GM23338 (cell line): ENCODE measurements around the gene CSPG5. TPM values are rescaled to one million over a fixed set of nuclear protein-coding genes. Genes with fewer than 3 reads are reported as not detected.

Experiments used
- ATAC-seq: fragments of 200-7000 bp; cut with Tn5 transposase; 3 replicates; pipeline ENCODE4 v1.9.1; 2020
- DNase-seq: peaks from one replicate; pipeline ENCODE4 v3.0.0-alpha.2; 2015; ENCODE audit warnings: low spot score
- H2AFZ ChIP-seq: fragments of 200-600 bp; sonication (generic); 2 replicates; pipeline ENCODE4 v1.8.0; 2016; ENCODE audit warnings: antibody characterized with exemption, mild to moderate bottlenecking, moderate library complexity
- H3F3A ChIP-seq: fragments of 200-600 bp; sonication (generic); replicated peaks from 2 replicates; pipeline ENCODE4 v1.8.0; 2017; ENCODE audit warnings: antibody characterized with exemption, mixed run types, low read depth
- H3K27ac ChIP-seq: fragments of 200-600 bp; sonication (generic); 2 replicates; pipeline ENCODE4 v1.6.1; 2016; ENCODE audit warnings: low read depth
- H3K27me3 ChIP-seq: fragments of 200-600 bp; sonication (generic); 2 replicates; pipeline ENCODE4 v1.8.0; 2016; ENCODE audit warnings: mild to moderate bottlenecking, mixed run types, moderate library complexity; ENCODE audit not compliant: insufficient read depth
- H3K36me3 ChIP-seq: fragments of 200-600 bp; sonication (generic); 2 replicates; pipeline ENCODE4 v1.8.0; 2016; ENCODE audit warnings: mild to moderate bottlenecking; ENCODE audit not compliant: insufficient read depth
- H3K4me1 ChIP-seq: fragments of 200-600 bp; sonication (generic); 2 replicates; pipeline ENCODE4 v1.8.0; 2016; ENCODE audit warnings: mild to moderate bottlenecking, moderate library complexity; ENCODE audit not compliant: insufficient read depth
- H3K4me2 ChIP-seq: fragments of 200-600 bp; sonication (generic); 2 replicates; pipeline ENCODE4 v1.7.1; 2017; ENCODE audit warnings: mixed run types
- H3K4me3 ChIP-seq: fragments of 200-600 bp; sonication (generic); 2 replicates; pipeline ENCODE4 v1.6.1; 2016; ENCODE audit warnings: mixed run types
- H3K79me2 ChIP-seq: fragments of 200-600 bp; sonication (generic); replicated peaks from 2 replicates; pipeline ENCODE4 v1.8.0; 2017; ENCODE audit warnings: mild to moderate bottlenecking; ENCODE audit not compliant: insufficient read depth
- H3K9me2 ChIP-seq: fragments of 200-600 bp; sonication (generic); 2 replicates; pipeline ENCODE4 v1.8.0; 2017; ENCODE audit not compliant: insufficient read depth
- H4K20me1 ChIP-seq: fragments of 200-600 bp; sonication (generic); replicated peaks from 2 replicates; pipeline ENCODE4 v1.8.0; 2017; ENCODE audit warnings: mild to moderate bottlenecking; ENCODE audit not compliant: insufficient read depth
- H3K27ac Mint-ChIP-seq: 2 replicates; pipeline ENCODE4 v1.8.0; 2020; ENCODE audit warnings: inconsistent platforms, mild to moderate bottlenecking, moderate library complexity, mixed read lengths
- H3K27me3 Mint-ChIP-seq: 3 replicates; pipeline ENCODE4 v1.8.0; 2022; ENCODE audit warnings: low read depth, mild to moderate bottlenecking, moderate library complexity, mixed read lengths, inconsistent platforms; ENCODE audit not compliant: insufficient read depth, poor library complexity
- H3K36me3 Mint-ChIP-seq: 3 replicates; pipeline ENCODE4 v1.8.0; 2021; ENCODE audit warnings: low read depth, mild to moderate bottlenecking, inconsistent platforms, moderate library complexity, mixed read lengths
- H3K4me1 Mint-ChIP-seq: 3 replicates; pipeline ENCODE4 v1.8.0; 2020; ENCODE audit warnings: mild to moderate bottlenecking, inconsistent platforms, mixed read lengths
- H3K4me3 Mint-ChIP-seq: 3 replicates; pipeline ENCODE4 v1.8.0; 2021; ENCODE audit warnings: moderate library complexity, mild to moderate bottlenecking, inconsistent platforms, mixed read lengths
- H3K9me3 Mint-ChIP-seq: 3 replicates; pipeline ENCODE4 v1.8.0; 2020; ENCODE audit warnings: moderate library complexity, mild to moderate bottlenecking, inconsistent platforms, mixed read lengths
- CREB1 ChIP-seq: fragments of 250-450 bp; sonication (Bioruptor Pico); IDR thresholded peaks from 2 replicates; pipeline ENCODE4 v1.5.0; 2020; ENCODE audit warnings: low read depth, mild to moderate bottlenecking, moderate library complexity
- EZH2 ChIP-seq: fragments of 200-600 bp; sonication (generic); IDR thresholded peaks from one replicate; pipeline ENCODE4 v1.8.0; 2017; ENCODE audit warnings: antibody characterized with exemption, mild to moderate bottlenecking, low read depth; ENCODE audit not compliant: unreplicated experiment
- JUNB ChIP-seq: IDR thresholded peaks from one replicate; pipeline ENCODE4 v1.6.1; 2016; ENCODE audit warnings: antibody characterized with exemption; ENCODE audit not compliant: unreplicated experiment
- NANOG ChIP-seq: IDR thresholded peaks from 2 replicates; pipeline ENCODE4 v1.6.1; 2016; ENCODE audit warnings: antibody characterized with exemption, borderline replicate concordance
- POLR2AphosphoS5 ChIP-seq: IDR thresholded peaks from 2 replicates; pipeline ENCODE4 v1.6.1; 2016; ENCODE audit warnings: antibody characterized with exemption, low read depth
- REST ChIP-seq: IDR thresholded peaks from one replicate; pipeline ENCODE4 v1.6.1; 2018; ENCODE audit warnings: antibody characterized with exemption; ENCODE audit not compliant: unreplicated experiment
- STAT1 ChIP-seq: IDR thresholded peaks from one replicate; pipeline ENCODE4 v1.6.1; 2016; ENCODE audit warnings: antibody characterized with exemption; ENCODE audit not compliant: unreplicated experiment
- ZNF114 ChIP-seq: fragments of 250-450 bp; sonication (Bioruptor Pico); IDR thresholded peaks from 2 replicates; pipeline ENCODE4 v1.5.0; 2020; ENCODE audit warnings: mild to moderate bottlenecking, moderate library complexity
- ZNF331 ChIP-seq: fragments of 250-450 bp; sonication (Bioruptor Pico); IDR thresholded peaks from 2 replicates; pipeline ENCODE4 v1.5.0; 2020; ENCODE audit warnings: low read depth, mild to moderate bottlenecking, moderate library complexity
- polyA plus RNA-seq: library from polyadenylated mRNA; unstranded; fragments of >200 nt; fragmentation: Nextera tagmentation; extraction: Ambion mirVana; gene quantifications from 2 replicates; pipeline ENCODE4 v1.2.1, GENCODE V29; 2016
- total RNA-seq: library from RNA; depleted of rRNA; stranded (reverse); fragments of >200 nt; shearing (Covaris generic); gene quantifications from 2 replicates; pipeline ENCODE4 v1.2.3, GENCODE V29; 2014
- TF ChIP-seq, protein P1 (sequence below): IDR thresholded peaks from 2 replicates; pipeline ENCODE4 v1.6.1; 2016; ENCODE audit warnings: antibody characterized with exemption

CSPG5 gene
- total and polyA plus RNA-seq, 2 experiments from 2014 or later: 0.86 to 4.3 TPM

DNA sequence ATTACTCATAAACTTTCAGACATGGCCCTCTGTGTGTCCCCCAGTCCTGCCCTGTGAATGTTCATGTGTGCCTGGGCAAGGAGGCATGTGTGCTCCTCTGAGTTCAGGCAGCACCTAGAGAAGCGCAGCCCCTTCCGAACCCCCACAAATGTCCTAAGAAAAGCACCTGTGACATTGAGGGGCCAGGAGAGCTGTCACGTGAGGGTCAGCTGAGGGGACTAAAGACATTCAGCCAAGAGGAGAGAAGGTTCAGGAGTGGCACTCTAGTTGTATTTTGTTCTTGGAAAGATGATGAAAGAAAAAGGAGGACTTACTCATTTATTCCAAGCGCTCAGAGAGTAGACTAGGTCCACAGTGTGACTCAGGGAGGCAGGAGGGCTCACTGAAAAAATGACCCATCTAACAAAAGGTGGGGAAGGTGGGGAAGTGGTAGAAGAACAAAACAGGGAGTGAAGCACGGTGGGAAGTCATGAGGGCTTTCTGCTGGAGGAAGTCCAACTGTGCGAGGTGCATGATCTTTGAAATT, 37.0 kb downstream of the CSPG5 start:
- H3K27ac Mint-ChIP-seq: no peak overlapping the region

DNA sequence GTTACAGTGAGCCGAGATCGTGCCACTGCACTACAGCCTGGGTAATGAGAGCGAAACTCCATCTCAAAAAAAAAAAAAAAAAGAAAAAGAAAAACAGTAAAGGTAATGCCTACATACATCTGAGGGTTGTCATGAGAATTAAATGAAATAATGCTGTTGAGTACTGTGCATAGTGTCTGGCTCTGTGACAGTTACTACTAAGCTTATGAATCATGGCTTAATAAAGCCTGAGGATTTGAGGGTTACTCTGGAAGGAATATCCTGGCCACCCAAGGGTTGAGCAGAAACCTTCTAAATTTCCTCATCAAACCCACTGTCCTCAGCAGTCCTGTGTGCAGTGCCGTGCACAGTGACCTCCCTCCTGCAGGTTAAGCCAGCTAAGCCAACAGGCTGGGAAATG, 38.4 kb downstream of the CSPG5 start:
- H3K36me3 Mint-ChIP-seq: no peaks in the 10 kb centered on the region
- Histone ChIP-seq H3K4me1 (no peaks in the 10 kb centered on the region), H2AFZ (no peak overlapping the region), H3K4me2 (no peak overlapping the region), H3K79me2 (no peaks in the 10 kb centered on the region), H4K20me1 (no peaks in the 10 kb centered on the region), H3K9me2 (no peaks in the 10 kb centered on the region), H3F3A (no peaks in the 10 kb centered on the region), H3K36me3 (no peaks in the 10 kb centered on the region), H3K4me3 (no peak overlapping the region), H3K27me3 (no peaks in the 10 kb centered on the region), H3K27ac (no peak overlapping the region)
- peaks cover 8% of the 10 kb centered on the region for H3K27me3 Mint-ChIP-seq
- ATAC-seq: no peak
- peaks cover 3% of the 10 kb centered on the region; the same call in 2 of the 3 replicates for H3K4me1 Mint-ChIP-seq
- H3K4me3 Mint-ChIP-seq: no peak overlapping the region
- DNase-seq: no peak
- H3K9me3 Mint-ChIP-seq: peaks cover 3% of the 10 kb centered on the region; the same call in 1 of the 3 replicates
- H3K27ac Mint-ChIP-seq: no peak overlapping the region
- TF ChIP-seq REST: no peak
- TF ChIP-seq EZH2: no peak
- no peak for TF ChIP-seq STAT1
- TF ChIP-seq CREB1 (CRISPR knock-in tag): no peak
- TF ChIP-seq ZNF331 (CRISPR knock-in tag): no peak

More for the DNA sequence above, 37.0 kb downstream of the CSPG5 start:
- no peaks in the 10 kb centered on the region for H3K36me3 Mint-ChIP-seq
- Histone ChIP-seq H3K9me2 (no peaks in the 10 kb centered on the region), H3K4me3 (no peak overlapping the region), H3K4me2 (no peak overlapping the region), H3K36me3 (no peaks in the 10 kb centered on the region), H3F3A (no peaks in the 10 kb centered on the region), H3K27ac (no peak overlapping the region), H4K20me1 (no peaks in the 10 kb centered on the region), H3K27me3 (no peaks in the 10 kb centered on the region), H2AFZ (peak overlapping the region; percentile 38; the same call in 1 of the 2 replicates), H3K79me2 (no peaks in the 10 kb centered on the region), H3K4me1 (no peaks in the 10 kb centered on the region)
- H3K27me3 Mint-ChIP-seq: peaks cover 9% of the 10 kb centered on the region
- H3K4me1 Mint-ChIP-seq: peaks cover 3% of the 10 kb centered on the region; the same call in 2 of the 3 replicates
- no peak for ATAC-seq
- DNase-seq: no peak
- H3K4me3 Mint-ChIP-seq: no peak overlapping the region
- no peak for TF ChIP-seq ZNF114 (CRISPR knock-in tag)
- TF ChIP-seq JUNB: no peak
- TF ChIP-seq, protein P1, sequence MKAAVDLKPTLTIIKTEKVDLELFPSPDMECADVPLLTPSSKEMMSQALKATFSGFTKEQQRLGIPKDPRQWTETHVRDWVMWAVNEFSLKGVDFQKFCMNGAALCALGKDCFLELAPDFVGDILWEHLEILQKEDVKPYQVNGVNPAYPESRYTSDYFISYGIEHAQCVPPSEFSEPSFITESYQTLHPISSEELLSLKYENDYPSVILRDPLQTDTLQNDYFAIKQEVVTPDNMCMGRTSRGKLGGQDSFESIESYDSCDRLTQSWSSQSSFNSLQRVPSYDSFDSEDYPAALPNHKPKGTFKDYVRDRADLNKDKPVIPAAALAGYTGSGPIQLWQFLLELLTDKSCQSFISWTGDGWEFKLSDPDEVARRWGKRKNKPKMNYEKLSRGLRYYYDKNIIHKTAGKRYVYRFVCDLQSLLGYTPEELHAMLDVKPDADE: no peak
- TF ChIP-seq CREB1 (CRISPR knock-in tag): no peak
- TF ChIP-seq POLR2AphosphoS5: no peak
- no peak for TF ChIP-seq ZNF331 (CRISPR knock-in tag)
- no peak for TF ChIP-seq STAT1
- no peak for TF ChIP-seq REST
- TF ChIP-seq NANOG: no peak
- peaks cover 3% of the 10 kb centered on the region; the same call in 1 of the 3 replicates for H3K9me3 Mint-ChIP-seq
